CMK (cell line): ENCODE measurements around the gene HIPK3.
"Not testable (repeated sequence)": the region's sequence is repeated elsewhere in the genome, so short reads cannot be mapped to it uniquely, and the experiment has no call there.

Source experiments
- DNase-seq: peaks from one replicate; pipeline ENCODE4 v3.0.0-alpha.2; 2010; ENCODE audit warnings: low read depth

HIPK3 gene

GRCh38 chr11:33259869-33260268 lies 2.7 kb downstream of the HIPK3 start:
- no peak for DNase-seq

GRCh38 chr11:33261350-33261749 lies 4.2 kb downstream of the HIPK3 start:
- DNase-seq, result not testable (repeated sequence)

- DNase-seq, result no peak
These were observed 4.9 kb downstream of the HIPK3 start for GRCh38 chr11:33262011-33262645.

- no peak for DNase-seq
These were observed 6.4 kb downstream of the HIPK3 start for GRCh38 chr11:33263549-33263948.

- DNase-seq, result no peak
These were observed 7.7 kb downstream of the HIPK3 start for GRCh38 chr11:33264926-33265325.

- DNase-seq, result no peak
These were observed 9.4 kb downstream of the HIPK3 start for GRCh38 chr11:33266393-33267215.

GRCh38 chr11:33268945-33269540 lies 11.9 kb downstream of the HIPK3 start:
- DNase-seq, result no peak

GRCh38 chr11:33269822-33270221 lies 12.6 kb downstream of the HIPK3 start:
- DNase-seq, result no peak

- DNase-seq, result no peak
These were observed 13.9 kb downstream of the HIPK3 start for GRCh38 chr11:33271059-33271458.

- DNase-seq, result no peak
These were observed 15.3 kb downstream of the HIPK3 start for GRCh38 chr11:33272338-33273107.

GRCh38 chr11:33273656-33274055 lies 16.5 kb downstream of the HIPK3 start:
- DNase-seq, result no peak

- no peak for DNase-seq
These were observed 23.2 kb downstream of the HIPK3 start for GRCh38 chr11:33280411-33280810.

GRCh38 chr11:33281758-33282157 lies 24.6 kb downstream of the HIPK3 start:
- no peak for DNase-seq

GRCh38 chr11:33284818-33285217 lies 27.6 kb downstream of the HIPK3 start:
- DNase-seq, result no peak

- DNase-seq, result no peak
These were observed 33.1 kb downstream of the HIPK3 start for GRCh38 chr11:33290319-33290718.

- DNase-seq, result no peak
These were observed 34.0 kb downstream of the HIPK3 start for GRCh38 chr11:33291004-33291777.

- no peak for DNase-seq
These were observed 35.1 kb downstream of the HIPK3 start for GRCh38 chr11:33292311-33292710.

GRCh38 chr11:33294224-33294623 lies 37.0 kb downstream of the HIPK3 start:
- DNase-seq, result no peak

GRCh38 chr11:33294797-33295196 lies 37.6 kb downstream of the HIPK3 start:
- DNase-seq, result no peak

- no peak for DNase-seq
These were observed 39.5 kb downstream of the HIPK3 start for GRCh38 chr11:33296695-33297094.

- no peak for DNase-seq
These were observed 46.4 kb downstream of the HIPK3 start for GRCh38 chr11:33303541-33303940.

- not testable (repeated sequence) for DNase-seq
These were observed 49.6 kb downstream of the HIPK3 start for GRCh38 chr11:33306821-33307220.
